Measurements from ENCODE around the gene CDH23. TPM values are rescaled to one million over a fixed set of nuclear protein-coding genes. Genes with fewer than 3 reads are reported as not detected.
A peak's percentile ranks its signal among the peaks of the same experiment; 100 is the strongest.

CDH23 gene
- total and polyA plus RNA-seq, 9 of the 15 experiments (the other 6 are each of a cell fraction or from before 2014, with no cell fraction given): 0.18 to 1.2 (median 0.47) TPM

DNA sequence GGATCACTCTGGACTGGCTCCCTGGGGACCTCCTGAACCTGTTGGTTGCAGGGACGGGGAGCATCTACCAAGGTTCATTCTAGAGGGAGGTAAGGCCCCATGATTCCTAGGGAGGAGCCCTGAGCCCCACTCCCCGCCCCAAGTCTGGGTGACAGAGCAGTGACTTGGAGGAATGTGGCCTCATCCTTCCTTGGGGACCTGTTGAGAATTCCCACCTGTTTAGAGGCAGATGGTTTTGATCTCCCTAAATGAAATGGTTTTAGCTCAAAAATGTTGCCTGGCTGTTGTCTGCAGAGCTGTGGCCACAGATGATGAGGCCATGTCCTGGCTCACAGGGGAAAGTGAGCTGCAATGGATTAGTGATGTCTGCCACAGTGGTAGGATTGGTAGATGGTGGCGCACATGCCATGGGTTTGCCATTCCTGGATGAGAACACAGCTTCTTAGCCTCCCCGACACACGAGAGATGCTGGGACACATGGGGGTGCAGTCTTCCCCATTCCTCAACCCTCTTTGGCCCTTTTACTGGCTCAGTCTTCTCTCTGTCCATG, 310.6 kb downstream of the CDH23 start (continued):
- TF ChIP-seq ZBTB17 (CRISPR knock-in tag; IDR thresholded peaks at IDR 0.05): peak; percentile 97

GRCh38 chr10:71708301-71708703, 311.6 kb downstream of the CDH23 start:
- Histone ChIP-seq H3K9me3 (replicated peaks; ENCODE audit: control insufficient read depth, insufficient read depth, low read depth, low read length) (no peaks in the 10 kb centered on the region), H4K20me1 (replicated peaks; ENCODE audit: control insufficient read depth, insufficient read depth, low read length) (no peaks in the 10 kb centered on the region), H3K4me2 (ENCODE audit: insufficient read depth, low read length) (peak overlapping the region; percentile 20; the same call in 1 of the 2 replicates), H3K27ac (ENCODE audit: extremely low read depth, low read depth, low read length) (no peak overlapping the region), H3K4me1 (replicated peaks in 1 of 2; ENCODE audit: control insufficient read depth in 2 of 2, insufficient read depth in 2 of 2, low read length in 2 of 2) (peaks cover 6 to 57% of the 10 kb centered on the region in 2 experiments), H3K79me2 (ENCODE audit: control insufficient read depth, insufficient read depth, low read length) (no peaks in the 10 kb centered on the region), H3K27me3 (ENCODE audit: control insufficient read depth in 2 of 2, insufficient read depth in 2 of 2, low read length in 2 of 2) (no peaks in the 10 kb centered on the region), H3K4me3 (no peak overlapping the region), H3K9me1 (ENCODE audit: control insufficient read depth, insufficient read depth, low read length) (no peaks in the 10 kb centered on the region), H2AFZ (ENCODE audit: low read depth, low read length) (peak overlapping the region; percentile 71), H3K9ac (ENCODE audit: insufficient read depth in 1 of 2, low read depth in 2 of 2, low read length in 2 of 2) (peak overlapping the region in 1 of 2 experiments; percentile 57; a peak in 1 of 4 replicates), H3K36me3 (ENCODE audit: control insufficient read depth, insufficient read depth, low read length) (no peaks in the 10 kb centered on the region)
- intact Hi-C loops (cut with micrococcal nuclease): loop anchor here (2.0 to 10.0 kb wide), 4 partner anchors 38 to 394 kb away; no protein-coding TSS in a partner anchor
- peak; percentile 84 for FAIRE-seq
- ChIA-PET CTCF (ENCODE audit: low intra/inter-chr PET ratio) (interaction anchor here (1.0 to 1.5 kb wide), 3 partner anchors 325 to 394 kb away, joined by 4 to 6 read pairs (median 5); partner anchors contain the start of gene SLC29A3), POLR2A (interaction anchor here (0.6 to 0.7 kb wide), 3 partner anchors 135 to 254 kb away, joined by 3 read pairs; no protein-coding TSS in a partner anchor)
- BruUV-seq (replicated peaks): no TSS peak
- in situ Hi-C loops (cut with MboI): loop anchor here (10.0 kb wide), 1 partner anchor 324 kb away; no protein-coding TSS in a partner anchor
- ATAC-seq: peak; percentile 90
- WGBS (ENCODE audit: insufficient coverage, low coverage, missing lambda C conversion rate): 13% methylated on average over 10 of the region's 10 CpGs
- DNase-seq (ENCODE audit: extremely low read depth in 1 of 4, low spot score in 3 of 4): peak; percentile 80 to 83 (median 82)
- no peak for TF ChIP-seq FOXJ2 (tag; IDR thresholded peaks at IDR 0.05)
- 0 out of 2 replicates have a peak, but pooled peaks have one; percentile 26 for TF ChIP-seq CHD2 (IDR thresholded peaks at IDR 0.05; ENCODE audit: low read depth, low read length)
- no peak for TF ChIP-seq FOXA1 (IDR thresholded peaks at IDR 0.05; ENCODE audit: borderline replicate concordance)
- TF ChIP-seq GABPB1 (CRISPR knock-in tag; IDR thresholded peaks at IDR 0.05): 0 out of 2 replicates have a peak, but pooled peaks have one; percentile 13
- no peak for TF ChIP-seq PTTG1 (tag; IDR thresholded peaks at IDR 0.05; ENCODE audit: low read depth)
- TF ChIP-seq SMC3 (conservative IDR thresholded peaks at IDR 0.05; ENCODE audit: insufficient read depth, low read depth, low read length): peak; percentile 98
- TF ChIP-seq HCFC1 (IDR thresholded peaks at IDR 0.05; ENCODE audit: low read depth, low read length): 0 out of 2 replicates have a peak, but pooled peaks have one; percentile 31
- no peak for TF ChIP-seq ZBTB49 (CRISPR knock-in tag; IDR thresholded peaks at IDR 0.05; ENCODE audit: borderline replicate concordance)
- TF ChIP-seq PHF21A (IDR thresholded peaks at IDR 0.05; ENCODE audit: borderline replicate concordance, low read depth): no peak
- TF ChIP-seq MAFK (IDR thresholded peaks at IDR 0.05; ENCODE audit: low read length): 0 out of 2 replicates have a peak, but pooled peaks have one; percentile 2
- TF ChIP-seq ILK (tag; IDR thresholded peaks at IDR 0.05; ENCODE audit: borderline replicate concordance, low read depth): no peak
- TF ChIP-seq DEAF1 (CRISPR knock-in tag; IDR thresholded peaks at IDR 0.05): peak; percentile 73
- peak; percentile 96 for TF ChIP-seq TFAP4 (CRISPR knock-in tag; IDR thresholded peaks at IDR 0.05; ENCODE audit: borderline replicate concordance)
- TF ChIP-seq JUND (IDR thresholded peaks at IDR 0.05; ENCODE audit: borderline replicate concordance, low read depth, low read length): no peak
- no peak; the same call in 2 of the 3 replicates for TF ChIP-seq JUND (tag; IDR thresholded peaks at IDR 0.05; ENCODE audit: borderline replicate concordance, low read depth, low read length)
